C4-2B (cell line): ENCODE results near the gene ERI3.

Source experiments
- H3K27ac ChIP-seq: fragments of 450-650 bp; 2 replicates; pipeline ENCODE4 v1.5.1; 2017
- CTCF ChIP-seq: fragments of 450-650 bp; conservative IDR thresholded peaks from 2 replicates; pipeline ENCODE4 v1.5.1; 2017; ENCODE audit warnings: mild to moderate bottlenecking
- ZFX ChIP-seq: fragments of 450-650 bp; IDR thresholded peaks from 2 replicates; pipeline ENCODE4 v1.6.1; 2017

Gene ERI3

GRCh38 chr1:44301442-44301841 is 53.6 kb downstream of the ERI3 start:
- TF ChIP-seq ZFX (no peak), CTCF (no peak)
- H3K27ac ChIP-seq, result no peak overlapping the region

GRCh38 chr1:44300852-44301251 is 54.2 kb downstream of the ERI3 start:
- TF ChIP-seq CTCF, result no peak
- H3K27ac ChIP-seq, result no peak overlapping the region

GRCh38 chr1:44297695-44298400 is 57.2 kb downstream of the ERI3 start:
- TF ChIP-seq CTCF, result no peak
- TF ChIP-seq ZFX, result no peak
- no peak overlapping the region for H3K27ac ChIP-seq

GRCh38 chr1:44296806-44297205 is 58.3 kb downstream of the ERI3 start:
- H3K27ac ChIP-seq, result no peak overlapping the region
- TF ChIP-seq CTCF, result no peak

GRCh38 chr1:44296086-44296485 is 59.0 kb downstream of the ERI3 start:
- TF ChIP-seq ZFX (no peak), CTCF (no peak)
- H3K27ac ChIP-seq, result no peak overlapping the region

- H3K27ac ChIP-seq, result no peak overlapping the region
- TF ChIP-seq ZFX (no peak), CTCF (no peak)
Measured at GRCh38 chr1:44294588-44295007, 60.5 kb downstream of the ERI3 start.

GRCh38 chr1:44293761-44294315 is 61.2 kb downstream of the ERI3 start:
- no peak overlapping the region for H3K27ac ChIP-seq
- TF ChIP-seq ZFX (no peak), CTCF (no peak; the same call in 1 of the 2 replicates)
